Suprapubic skin (tissue), 4 donors: Measurements from ENCODE around the gene NLRP13. TPM values are rescaled to one million over a fixed set of nuclear protein-coding genes. Genes with fewer than 3 reads are reported as not detected.

Experiments
- DNase-seq, 2 donors: peaks; one replicate each; pipeline ENCODE4 v3.0.0-alpha.2; 2019; ENCODE audit warnings: low spot score in 2 of 2
- H3K27ac ChIP-seq: fragments of 200-600 bp; sonication (generic); one replicate; pipeline ENCODE4 v1.5.1; 2019
- H3K27me3 ChIP-seq: fragments of 200-600 bp; sonication (generic); one replicate; pipeline ENCODE4 v1.5.1; 2019
- H3K36me3 ChIP-seq: fragments of 200-600 bp; sonication (generic); one replicate; pipeline ENCODE4 v1.5.1; 2019
- H3K4me1 ChIP-seq: fragments of 200-600 bp; sonication (generic); one replicate; pipeline ENCODE4 v1.5.1; 2019
- H3K4me3 ChIP-seq: fragments of 200-600 bp; sonication (generic); one replicate; pipeline ENCODE4 v1.5.1; 2019; ENCODE audit warnings: mild to moderate bottlenecking
- H3K9me3 ChIP-seq: fragments of 200-600 bp; sonication (generic); one replicate; pipeline ENCODE4 v1.5.1; 2019
- CTCF ChIP-seq, 2 donors: fragments of 200-600 bp in 1 of 2; fragments of 450-650 bp in 1 of 2; sonication (generic) in 1 of 2; IDR thresholded peaks; one replicate each; pipeline ENCODE4 v1.5.1; 2016 to 2019; ENCODE audit warnings: antibody characterized with exemption in 2 of 2, mild to moderate bottlenecking in 1 of 2, moderate library complexity in 1 of 2
- EP300 ChIP-seq: sonication (generic); formaldehyde crosslinking; IDR thresholded peaks from one replicate; pipeline ENCODE4 v1.6.1; 2017; ENCODE audit warnings: antibody characterized with exemption
- POLR2A ChIP-seq, 2 donors: fragments of 450-650 bp; IDR thresholded peaks; one replicate each; pipeline ENCODE4 v1.6.1; 2017; ENCODE audit warnings: antibody characterized with exemption in 2 of 2, mild to moderate bottlenecking in 2 of 2, moderate library complexity in 2 of 2
- POLR2AphosphoS5 ChIP-seq, 3 donors: sonication (generic); formaldehyde crosslinking; IDR thresholded peaks; one replicate each; pipeline ENCODE4 v1.6.1; 2017; ENCODE audit warnings: antibody characterized with exemption in 3 of 3
- WGBS: methylation state at CpG from one replicate; pipeline ENCODE4 v1.1.5; 2018; 5-methylcytosine and 5-hydroxymethylcytosine counted together
- total RNA-seq, 4 donors: library from RNA; depleted of rRNA; stranded (reverse); fragments of >200 nt; gene quantifications; one replicate each; pipeline ENCODE4 v1.1.0, GENCODE V29; 2016

NLRP13 gene
- total RNA-seq, 4 donors from 2014 or later: not detected

DNA sequence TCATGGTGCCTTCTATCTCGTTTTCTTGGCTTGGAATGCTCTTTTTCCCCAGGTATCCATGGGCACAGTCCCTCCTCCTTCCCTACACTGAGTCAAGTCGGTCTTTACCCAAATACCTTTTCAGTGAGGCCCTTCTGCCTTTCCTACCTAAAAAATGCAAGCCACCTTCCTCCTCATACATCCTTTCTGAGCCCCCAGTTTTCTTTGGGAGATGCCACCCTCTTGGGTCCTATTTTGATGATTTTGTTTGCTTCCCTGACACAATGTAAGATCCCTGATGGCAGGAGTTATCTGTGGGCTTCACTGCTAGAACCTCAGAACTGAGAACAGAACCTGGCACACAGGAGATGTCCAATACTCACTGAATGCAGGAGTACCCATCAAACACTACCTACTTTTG is 22.3 kb downstream of the NLRP13 start:
- no peaks in the 10 kb centered on the region for H3K27me3 ChIP-seq
- TF ChIP-seq POLR2AphosphoS5 (IDR thresholded peaks at IDR 0.05): no peak
- no peak for TF ChIP-seq POLR2A (IDR thresholded peaks at IDR 0.05)
- no peak for TF ChIP-seq EP300
- no peak for TF ChIP-seq CTCF (IDR thresholded peaks at IDR 0.05)
- no peak for DNase-seq
- WGBS: 45% methylated on average over 2 of the region's 2 CpGs
- H3K4me1 ChIP-seq: no peaks in the 10 kb centered on the region
- H3K27ac ChIP-seq: no peak overlapping the region
- peaks cover 3% of the 10 kb centered on the region for H3K9me3 ChIP-seq
- H3K4me3 ChIP-seq: no peak overlapping the region
- H3K36me3 ChIP-seq: no peaks in the 10 kb centered on the region

DNA sequence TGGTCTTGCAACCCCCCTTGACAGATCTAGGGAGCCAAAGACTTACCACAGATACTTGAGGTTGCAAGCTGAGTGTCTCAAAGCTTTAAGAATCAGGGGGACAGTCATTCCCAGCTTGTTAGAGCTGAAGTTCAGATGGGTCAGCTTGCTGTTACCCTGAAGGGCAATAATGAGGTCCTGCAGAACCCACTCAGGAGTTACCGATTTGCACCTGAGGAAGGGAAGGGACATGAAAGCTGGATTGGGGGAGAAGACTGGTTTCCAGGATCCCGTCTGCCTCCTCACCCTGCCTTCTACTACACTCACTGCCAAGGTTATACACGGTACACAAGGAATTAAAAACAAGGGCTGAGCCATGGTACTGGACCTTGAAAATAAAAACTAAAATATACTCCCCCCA is 24.4 kb downstream of the NLRP13 start:
- H3K4me1 ChIP-seq: no peaks in the 10 kb centered on the region
- H3K36me3 ChIP-seq: no peaks in the 10 kb centered on the region
- no peak overlapping the region for H3K27ac ChIP-seq
- TF ChIP-seq POLR2AphosphoS5 (IDR thresholded peaks at IDR 0.05): no peak
- no peak for TF ChIP-seq EP300
- TF ChIP-seq POLR2A (IDR thresholded peaks at IDR 0.05): no peak
- TF ChIP-seq CTCF (IDR thresholded peaks at IDR 0.05): no peak
- peaks cover 3% of the 10 kb centered on the region for H3K9me3 ChIP-seq
- no peak overlapping the region for H3K4me3 ChIP-seq
- no peaks in the 10 kb centered on the region for H3K27me3 ChIP-seq
- WGBS: 89% methylated on average over 3 of the region's 3 CpGs
- DNase-seq: no peak

DNA sequence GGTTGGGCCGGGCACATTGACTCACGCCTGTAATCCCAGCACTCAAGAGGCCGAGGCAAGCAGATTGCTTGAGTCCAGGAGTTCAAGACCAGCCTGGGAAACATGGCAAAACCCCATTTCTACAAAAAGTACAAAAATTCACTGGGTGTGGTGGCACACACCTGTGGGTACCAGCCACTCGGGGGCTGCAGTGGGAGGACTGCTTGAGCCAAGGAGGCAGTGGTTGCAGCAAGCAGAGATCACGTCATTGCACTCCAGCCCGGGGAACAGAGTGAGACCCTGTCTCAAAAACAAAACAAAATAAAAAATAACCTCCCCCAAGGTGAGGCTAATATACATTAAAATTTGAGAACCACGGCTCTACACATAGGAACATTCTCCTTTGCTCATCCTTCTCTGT is 24.9 kb downstream of the NLRP13 start:
- Histone ChIP-seq H3K27me3 (no peaks in the 10 kb centered on the region), H3K36me3 (no peaks in the 10 kb centered on the region), H3K9me3 (peaks cover 3% of the 10 kb centered on the region), H3K27ac (no peak overlapping the region), H3K4me3 (no peak overlapping the region), H3K4me1 (no peaks in the 10 kb centered on the region)
- 82% methylated on average over 7 of the region's 7 CpGs for WGBS
- no peak for TF ChIP-seq POLR2A (IDR thresholded peaks at IDR 0.05)
- TF ChIP-seq EP300: no peak
- TF ChIP-seq POLR2AphosphoS5 (IDR thresholded peaks at IDR 0.05): no peak
- TF ChIP-seq CTCF (IDR thresholded peaks at IDR 0.05): no peak
- DNase-seq: no peak

GRCh38 chr19:55902080-55902751 is 29.9 kb downstream of the NLRP13 start:
- Histone ChIP-seq H3K9me3 (no peaks in the 10 kb centered on the region), H3K27ac (no peak overlapping the region), H3K4me1 (no peaks in the 10 kb centered on the region), H3K4me3 (no peak overlapping the region), H3K36me3 (no peaks in the 10 kb centered on the region), H3K27me3 (no peaks in the 10 kb centered on the region)
- no peak for TF ChIP-seq POLR2AphosphoS5 (IDR thresholded peaks at IDR 0.05)
- TF ChIP-seq POLR2A (IDR thresholded peaks at IDR 0.05): no peak
- WGBS: 74% methylated on average over 9 of the region's 9 CpGs
- no peak for DNase-seq

- DNase-seq: no peak
- no peaks in the 10 kb centered on the region for H3K36me3 ChIP-seq
- WGBS: 79% methylated on average over 13 of the region's 13 CpGs
- TF ChIP-seq POLR2AphosphoS5 (IDR thresholded peaks at IDR 0.05) (no peak), CTCF (IDR thresholded peaks at IDR 0.05) (no peak), EP300 (no peak), POLR2A (IDR thresholded peaks at IDR 0.05) (no peak)
- H3K27me3 ChIP-seq: no peaks in the 10 kb centered on the region
- no peak overlapping the region for H3K27ac ChIP-seq
- H3K9me3 ChIP-seq: no peaks in the 10 kb centered on the region
- no peak overlapping the region for H3K4me3 ChIP-seq
- H3K4me1 ChIP-seq: no peaks in the 10 kb centered on the region
Measured at GRCh38 chr19:55901369-55902079, 30.6 kb downstream of the NLRP13 start.
